Endothelial cell of umbilical vein (primary cell): Measurements from ENCODE around the gene ADIPOR1. TPM values are rescaled to one million over a fixed set of nuclear protein-coding genes. Genes with fewer than 3 reads are reported as not detected.
"Not testable (repeated sequence)": the region's sequence is repeated elsewhere in the genome, so short reads cannot be mapped to it uniquely, and the experiment has no call there.

Source experiments
- BruUV-seq: library from RNA; stranded (reverse); fragments of 400-500 nt; replicated peaks from 2 replicates; lab custom pipeline; 2021; lab: Mats Ljungman, UMichigan
- CTCF ChIA-PET: fragments of 300-600, 350-600 bp; sonication (Branson Sonifier 250); formaldehyde crosslinking; loops from one replicate; lab custom pipeline; 2021; ENCODE audit warnings: antibody characterized with exemption, inconsistent platforms; lab: Charles Lee
- POLR2A ChIA-PET: fragments of 300-600, 350-600 bp; sonication (Branson Sonifier 250); formaldehyde crosslinking; loops from one replicate; lab custom pipeline; 2021; ENCODE audit warnings: antibody characterized with exemption, inconsistent platforms; lab: Charles Lee
- DNase-seq: peaks from one replicate; pipeline ENCODE4 v3.0.0-alpha.2; 2011; ENCODE audit warnings: low read depth, low spot score
- FAIRE-seq: peaks from 2 replicates; lab custom pipeline; 2011; peaks lifted over from hg19 to GRCh38; lab: Jason Lieb, UNC
- H2AFZ ChIP-seq: 2 replicates; pipeline ENCODE4 v1.6.0; 2012; ENCODE audit warnings: low read depth, low read length, control low read depth, inconsistent platforms
- H3K27ac ChIP-seq: 2 replicates; pipeline ENCODE4 v1.5.1; 2011; ENCODE audit warnings: low read depth, mild to moderate bottlenecking, control low read depth, low read length, moderate library complexity; ENCODE audit not compliant: insufficient read depth
- H3K27me3 ChIP-seq, 2 experiments: 2 replicates each; pipeline versions ENCODE4 v1.6.0 to v1.6.1; 2011; ENCODE audit warnings: low read length in 2 of 2, mixed read lengths in 1 of 2; ENCODE audit not compliant: control insufficient read depth in 2 of 2, insufficient read depth in 2 of 2
- H3K36me3 ChIP-seq, 2 experiments: 2 replicates in 1 of 2; 3 replicates in 1 of 2; pipeline ENCODE4 v1.5.1; 2011; ENCODE audit warnings: low read length in 2 of 2, mild to moderate bottlenecking in 1 of 2, moderate library complexity in 1 of 2; ENCODE audit not compliant: control insufficient read depth in 2 of 2, insufficient read depth in 2 of 2; ENCODE audit errors: extremely low read depth in 1 of 2
- H3K4me1 ChIP-seq: 3 replicates; pipeline ENCODE4 v1.5.1; 2011; ENCODE audit warnings: mild to moderate bottlenecking, low read length; ENCODE audit not compliant: control insufficient read depth, insufficient read depth; ENCODE audit errors: extremely low read depth
- H3K4me2 ChIP-seq: 2 replicates; pipeline ENCODE4 v1.6.1; 2011; ENCODE audit warnings: low read length, control low read depth, mixed read lengths; ENCODE audit not compliant: insufficient read depth
- H3K4me3 ChIP-seq, 3 experiments: fragments of 200-600 bp in 1 of 3; sonication (generic), shearing (Covaris generic) in 1 of 3; replicated peaks in 1 of 3; 2 replicates each; pipeline ENCODE4 v1.5.1; 2011 to 2016; ENCODE audit warnings: control low read depth in 3 of 3, low read length in 3 of 3, mild to moderate bottlenecking in 2 of 3, inconsistent platforms in 1 of 3, low read depth in 1 of 3, moderate library complexity in 1 of 3; ENCODE audit not compliant: insufficient read depth in 1 of 3
- H3K79me2 ChIP-seq: 2 replicates; pipeline ENCODE4 v1.6.0; 2012; ENCODE audit warnings: low read length, inconsistent platforms; ENCODE audit not compliant: control insufficient read depth, insufficient read depth
- H3K9ac ChIP-seq: replicated peaks from 2 replicates; pipeline ENCODE3; 2011; ENCODE audit warnings: low read length, control low read depth; ENCODE audit not compliant: insufficient read depth; ENCODE audit errors: extremely low read depth
- H3K9me1 ChIP-seq: replicated peaks from 3 replicates; pipeline ENCODE4 v1.6.0; 2011; ENCODE audit warnings: mild to moderate bottlenecking, low read length; ENCODE audit not compliant: control insufficient read depth, insufficient read depth; ENCODE audit errors: extremely low read depth
- H3K9me3 ChIP-seq: replicated peaks from 2 replicates; pipeline ENCODE4 v1.5.1; 2012; ENCODE audit warnings: low read length, inconsistent platforms; ENCODE audit not compliant: control insufficient read depth, insufficient read depth
- H4K20me1 ChIP-seq: replicated peaks from 2 replicates; pipeline ENCODE3; 2011; ENCODE audit warnings: mild to moderate bottlenecking, low read length; ENCODE audit not compliant: control insufficient read depth, insufficient read depth; ENCODE audit errors: extremely low read depth
- CTCF ChIP-seq, 2 donors: IDR thresholded peaks; 1 replicate in 1 of 2; 2 replicates in 1 of 2; pipeline ENCODE4 v1.5.1; 2011; ENCODE audit warnings: low read length in 2 of 2, mild to moderate bottlenecking in 2 of 2, moderate library complexity in 2 of 2, control low read depth in 1 of 2, inconsistent platforms in 1 of 2, low read depth in 1 of 2; ENCODE audit not compliant: insufficient read depth in 1 of 2; ENCODE audit errors: extremely low read depth in 1 of 2
- EZH2 ChIP-seq: IDR thresholded peaks from 2 replicates; pipeline ENCODE4 v1.6.1; 2012; ENCODE audit warnings: borderline replicate concordance, low read depth, mild to moderate bottlenecking, moderate library complexity, low read length, inconsistent platforms; ENCODE audit not compliant: severe bottlenecking
- FOS ChIP-seq: IDR thresholded peaks from 2 replicates; pipeline ENCODE4 v1.6.1; 2011; ENCODE audit warnings: mild to moderate bottlenecking, low read length, moderate library complexity, borderline replicate concordance; ENCODE audit not compliant: insufficient read depth
- GATA2 ChIP-seq: IDR thresholded peaks from 2 replicates; pipeline ENCODE4 v1.7.0; 2011; ENCODE audit warnings: low read depth, mild to moderate bottlenecking, moderate library complexity, mixed read lengths, low read length; ENCODE audit not compliant: insufficient read length, insufficient read depth
- JUN ChIP-seq: IDR thresholded peaks from 2 replicates; pipeline ENCODE4 v1.6.1; 2011; ENCODE audit warnings: borderline replicate concordance, low read depth; ENCODE audit not compliant: insufficient read length, insufficient read depth
- MAX ChIP-seq: IDR thresholded peaks from 2 replicates; pipeline ENCODE4 v1.6.1; 2011; ENCODE audit not compliant: insufficient read depth, insufficient read length
- MYC ChIP-seq: IDR thresholded peaks from one replicate; pipeline ENCODE4 v1.6.1; 2011; ENCODE audit warnings: mild to moderate bottlenecking, low read depth, low read length
- POLR2A ChIP-seq: IDR thresholded peaks from 2 replicates; pipeline ENCODE4 v1.6.1; 2012; ENCODE audit warnings: low read depth, mild to moderate bottlenecking, control low read depth, low read length
- POLR2AphosphoS5 ChIP-seq: IDR thresholded peaks from 2 replicates; pipeline ENCODE4 v1.6.1; 2012; ENCODE audit warnings: low read depth, mild to moderate bottlenecking, control low read depth, low read length, moderate library complexity; ENCODE audit not compliant: insufficient read depth
- dilution Hi-C: fragments of 300-500 bp; cut with MboI; formaldehyde crosslinking; loops from one replicate; pipeline ENCODE4 v1.15.0; 2019; ENCODE audit warnings: low sequenced_read_pairs; ENCODE audit not compliant: extremely low pct_ligation_motif_present
- intact Hi-C: fragments of 100-400 bp; cut with micrococcal nuclease; formaldehyde crosslinking; loops from one replicate; pipeline ENCODE4 v1.10.0; 2022
- polyA plus RNA-seq, 4 experiments: library from polyadenylated mRNA; depleted of rRNA in 3 of 4; stranded (reverse) in 3 of 4; unstranded in 1 of 4; fragments of >200 nt; gene quantifications; 2 replicates each; pipeline versions ENCODE4 v1.2.1 to v1.2.3, GENCODE V29; 2011 to 2012; ENCODE audit warnings: missing spikeins in 1 of 4
- total RNA-seq: library from RNA; stranded (reverse); gene quantifications from 2 replicates; pipeline ENCODE4 v1.2.3, GENCODE V29; 2021

Gene ADIPOR1
- total and polyA plus RNA-seq, 2 donors (not counting 3 experiments of a cell fraction or from before 2014, with no cell fraction given): 67.2 to 135 TPM

- Histone ChIP-seq H3K9me3 (no peaks in the 10 kb centered on the region), H4K20me1 (no peaks in the 10 kb centered on the region), H3K79me2 (no peaks in the 10 kb centered on the region), H3K9me1 (no peaks in the 10 kb centered on the region), H3K36me3 (no peaks in the 10 kb centered on the region), H3K27ac (no peak overlapping the region), H3K27me3 (peaks cover 9 to 31% of the 10 kb centered on the region in 2 experiments), H2AFZ (no peak overlapping the region), H3K4me3 (no peak overlapping the region), H3K9ac (no peak overlapping the region), H3K4me2 (no peak overlapping the region), H3K4me1 (no peaks in the 10 kb centered on the region)
- TF ChIP-seq MAX (no peak), CTCF (IDR thresholded peaks at IDR 0.05; ENCODE audit: extremely low read depth in 1 of 2, insufficient read depth in 1 of 2, low read depth in 1 of 2, low read length in 2 of 2) (no peak), GATA2 (no peak), POLR2AphosphoS5 (no peak), MYC (no peak), POLR2A (no peak), JUN (no peak), FOS (no peak), EZH2 (no peak)
- no TSS peak for BruUV-seq
- dilution Hi-C loops: no loop called here
- ChIA-PET CTCF (interaction anchor here (0.6 to 1.6 kb wide), 3 partner anchors 206 to 318 kb away, joined by 3 to 5 read pairs (median 4); no protein-coding TSS in a partner anchor), POLR2A (no interaction called here)
- DNase-seq (no peak), FAIRE-seq (no peak)
- intact Hi-C loops: no loop called here
These were observed 29.1 kb upstream of the ADIPOR1 start for GRCh38 chr1:202987255-202987654.

- H4K20me1 ChIP-seq, POLR2A ChIA-PET, H3K9ac ChIP-seq, H3K79me2 ChIP-seq, H2AFZ ChIP-seq, FAIRE-seq, H3K9me1 ChIP-seq, DNase-seq, BruUV-seq, H3K36me3 ChIP-seq, intact Hi-C loops, H3K9me3 ChIP-seq, H3K4me2 ChIP-seq, H3K27ac ChIP-seq, H3K4me3 ChIP-seq, H3K4me1 ChIP-seq, dilution Hi-C loops: not testable (repeated sequence)
- CTCF ChIA-PET: interaction anchor here (0.7 kb wide), 1 partner anchor 49 kb away, joined by 3 read pairs; no protein-coding TSS in a partner anchor
- peaks cover 4 to 26% of the 10 kb centered on the region in 2 experiments for H3K27me3 ChIP-seq
These were observed 28.0 kb upstream of the ADIPOR1 start for GRCh38 chr1:202986120-202986519.
